Stimulated activated CD4-positive, alpha-beta T cell treated with anti-CD3 and anti-CD28 coated beads, Interleukin-12 subunit alpha, Interleukin-12 subunit beta, amount 100 ng/mL, for 24 hours (primary cell): ENCODE data around the gene GNA12.
"Not testable (repeated sequence)": the region's sequence is repeated elsewhere in the genome, so short reads cannot be mapped to it uniquely, and the experiment has no call there.

ENCODE experiments used
- DNase-seq, 2 experiments: peaks; one replicate each; pipeline ENCODE4 v3.0.0-alpha.2; 2020; ENCODE audit warnings: low read depth in 2 of 2

GNA12 gene

DNA sequence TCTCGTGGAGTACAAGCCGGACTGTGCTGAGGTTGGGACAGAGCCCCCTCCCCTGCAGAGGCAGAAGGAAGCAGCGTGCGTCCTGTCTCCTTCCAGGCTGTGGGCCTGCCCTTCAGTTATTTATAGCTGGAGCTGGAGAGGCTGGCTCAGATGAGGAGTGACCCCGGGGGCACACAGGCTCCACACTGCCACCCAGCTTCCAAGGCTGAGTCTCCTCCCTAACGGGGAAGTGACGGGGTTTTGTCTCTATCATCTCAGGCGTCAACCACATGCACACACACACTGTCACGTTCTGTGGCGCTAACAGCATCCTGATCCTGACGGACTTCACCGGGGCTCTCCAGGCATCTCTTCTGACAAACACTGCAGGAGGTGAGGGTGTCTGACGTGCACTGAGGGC is 130.7 kb downstream of the GNA12 start:
- DNase-seq, result no peak

DNA sequence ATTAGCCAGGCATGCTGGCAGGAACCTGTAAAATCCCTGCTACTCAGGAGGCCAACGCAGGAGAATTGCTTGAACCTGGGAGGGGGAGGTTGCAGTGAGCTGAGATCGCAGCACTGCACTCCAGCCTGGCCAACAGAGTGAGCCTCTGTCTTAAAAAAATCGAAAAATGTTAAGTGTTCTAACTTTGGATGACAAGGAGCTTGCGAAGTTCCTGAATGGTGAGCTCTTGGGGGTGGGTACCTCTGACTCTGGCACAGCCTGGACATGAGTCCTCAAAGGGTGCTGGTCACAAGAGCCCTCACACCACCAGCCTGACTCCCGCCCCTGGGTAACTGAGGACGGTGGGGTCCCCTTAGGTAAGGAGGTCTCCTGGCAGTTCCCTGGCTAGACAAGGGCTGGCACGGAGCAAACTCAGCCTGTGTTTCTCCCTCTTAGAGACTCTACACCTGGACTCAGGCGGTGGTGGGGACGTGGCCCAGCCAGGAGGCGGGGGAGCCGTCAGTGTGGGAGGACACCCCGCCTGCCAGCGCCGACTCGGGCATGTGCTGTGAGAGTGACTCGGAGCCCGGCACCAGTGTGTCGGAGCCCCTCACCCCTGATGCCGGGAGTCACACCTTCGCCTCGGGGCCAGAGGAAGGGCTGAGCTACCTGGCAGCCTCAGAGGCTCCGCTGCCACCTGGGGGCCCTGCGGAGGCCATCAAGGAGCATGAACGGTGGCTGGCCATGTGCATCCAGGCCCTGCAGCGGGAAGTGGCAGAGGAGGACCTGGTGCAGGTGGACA is 132.0 kb downstream of the GNA12 start:
- DNase-seq, result no peak

DNA sequence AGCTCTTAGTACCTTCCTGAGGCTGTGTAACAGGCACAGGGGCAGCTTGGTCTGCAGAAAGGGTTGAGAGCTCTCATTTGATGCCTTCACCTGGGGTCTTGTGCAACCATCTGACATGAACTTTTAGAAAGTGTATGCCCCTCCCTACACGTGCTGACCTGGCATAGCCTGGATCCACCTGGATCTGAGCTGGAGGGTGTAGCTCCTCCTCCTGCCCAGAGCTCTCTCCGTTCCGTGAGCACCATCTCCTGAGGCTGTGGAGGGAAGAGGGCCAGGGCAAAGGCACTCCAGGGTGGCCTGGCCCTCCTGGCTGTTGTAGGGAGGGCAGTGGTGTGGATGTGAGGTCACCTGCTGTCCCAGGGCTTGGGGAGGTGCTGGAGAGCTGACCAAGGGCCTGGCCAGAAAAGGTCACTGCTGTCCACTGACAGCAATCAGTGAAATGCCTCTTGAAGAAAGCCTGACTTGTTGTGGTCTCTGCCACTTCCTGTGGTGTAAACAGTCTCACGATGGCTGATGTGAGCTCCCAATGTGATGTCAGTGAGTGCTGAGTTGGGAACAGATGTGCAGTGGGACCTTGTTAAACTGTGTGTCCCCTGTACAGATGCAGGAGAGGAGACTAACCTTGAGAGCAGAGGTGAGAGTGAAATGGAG is 133.1 kb downstream of the GNA12 start:
- DNase-seq, result no peak

DNA sequence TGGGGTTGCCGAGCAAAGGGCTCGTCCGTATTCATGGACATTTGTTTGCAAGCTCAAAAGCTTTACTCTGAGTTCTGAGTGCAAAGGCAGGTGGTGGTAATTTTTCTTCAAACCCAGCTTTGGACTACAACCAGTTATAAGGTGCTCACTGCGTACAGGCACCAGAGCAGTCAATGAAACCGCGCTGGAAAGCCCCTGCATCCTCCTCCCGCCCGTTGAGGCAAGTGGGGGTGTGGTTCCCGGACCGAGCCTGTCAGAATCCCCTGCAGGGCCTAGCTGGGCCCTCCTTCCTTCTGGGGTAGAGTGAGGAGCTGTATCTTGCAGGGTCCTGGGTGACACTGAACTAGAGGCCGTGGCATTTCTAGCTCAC is 133.8 kb downstream of the GNA12 start:
- no peak for DNase-seq

DNA sequence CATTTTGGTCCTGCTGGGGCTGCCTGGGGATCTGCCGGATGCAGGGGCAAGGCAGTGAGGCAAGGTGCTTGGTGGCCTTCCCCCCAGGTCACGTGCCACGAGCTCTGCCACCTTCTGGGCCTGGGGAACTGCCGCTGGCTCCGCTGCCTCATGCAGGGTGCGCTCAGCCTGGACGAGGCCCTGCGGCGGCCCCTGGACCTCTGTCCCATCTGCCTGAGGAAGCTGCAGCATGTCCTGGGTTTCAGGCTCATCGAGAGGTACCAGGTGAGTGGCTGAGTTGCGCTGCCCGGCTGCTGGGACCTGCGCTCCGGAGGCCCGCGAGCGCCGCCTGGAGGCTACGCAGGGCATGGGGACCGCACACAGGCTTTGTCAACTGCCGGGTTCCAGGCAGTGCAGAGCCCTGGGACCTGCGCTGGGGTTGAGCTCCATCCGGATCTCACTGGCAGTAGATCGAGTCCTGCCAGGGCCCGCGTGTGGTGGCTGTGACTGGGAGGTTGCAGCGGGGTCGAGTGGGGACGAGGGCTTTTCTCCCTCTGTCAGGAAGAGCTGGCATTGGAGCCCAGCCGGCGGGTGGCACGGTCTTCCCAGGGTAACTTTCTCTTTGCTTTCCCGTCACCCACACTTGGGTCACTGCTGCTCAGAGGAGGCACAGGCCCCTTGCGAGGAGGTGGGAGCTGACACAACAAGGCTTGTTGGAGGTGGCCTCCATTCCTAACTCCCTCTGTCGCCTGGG is 134.4 kb downstream of the GNA12 start:
- peak; percentile 59 to 63 for DNase-seq

DNA sequence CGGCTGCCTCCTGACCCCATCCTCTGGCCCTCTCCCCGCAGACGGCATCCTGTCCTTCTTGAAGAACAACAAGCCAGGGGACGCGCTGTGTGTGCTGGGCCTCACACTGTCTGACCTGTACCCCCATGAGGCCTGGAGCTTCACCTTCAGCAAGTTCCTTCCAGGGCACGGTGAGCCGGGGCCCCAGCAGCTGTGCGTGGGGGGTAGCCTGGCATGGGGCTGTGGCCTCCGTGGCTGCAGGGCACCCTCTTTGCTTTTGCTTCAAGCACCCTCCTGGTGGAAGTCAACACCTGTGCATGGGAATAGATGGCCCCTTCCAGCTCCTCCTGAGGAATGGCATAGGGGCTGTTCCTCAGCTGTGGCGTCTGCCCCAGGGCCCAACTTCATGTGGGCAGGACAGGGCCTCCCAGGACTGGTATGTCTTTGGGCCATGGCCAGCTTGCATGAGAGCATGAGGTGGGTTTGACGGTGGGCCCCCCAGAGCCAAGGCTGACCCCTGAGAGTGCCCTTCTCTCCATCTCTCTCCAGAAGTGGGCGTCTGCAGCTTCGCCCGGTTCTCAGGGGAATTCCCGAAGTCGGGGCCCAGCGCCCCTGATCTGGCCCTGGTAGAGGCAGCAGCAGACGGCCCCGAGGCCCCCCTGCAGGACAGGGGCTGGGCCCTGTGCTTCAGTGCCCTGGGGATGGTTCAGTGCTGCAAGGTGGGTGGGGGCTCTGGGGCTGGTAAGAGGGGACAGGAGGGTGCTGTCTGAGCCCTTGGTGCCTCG is 135.4 kb downstream of the GNA12 start:
- no peak for DNase-seq

DNA sequence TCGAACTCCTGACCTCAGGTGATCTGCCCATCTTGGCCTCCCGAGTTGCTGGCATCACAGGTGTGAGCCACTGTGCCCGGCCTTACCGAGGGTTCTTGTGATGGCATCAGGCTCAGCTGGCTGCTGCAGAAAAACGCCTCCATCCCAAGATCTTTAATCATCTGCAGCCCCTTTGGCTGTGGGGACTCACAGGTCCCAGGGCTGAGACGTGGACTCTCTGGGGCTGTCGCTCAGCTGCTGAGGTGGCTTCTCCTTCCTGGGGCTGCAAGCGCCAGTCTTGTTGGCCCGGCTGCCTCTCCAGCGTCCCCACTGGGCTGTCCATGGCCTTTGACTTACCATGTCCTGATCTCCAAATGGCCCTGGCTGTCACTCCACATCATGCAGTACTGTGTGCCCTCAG is 136.1 kb downstream of the GNA12 start:
- DNase-seq, result no peak

DNA sequence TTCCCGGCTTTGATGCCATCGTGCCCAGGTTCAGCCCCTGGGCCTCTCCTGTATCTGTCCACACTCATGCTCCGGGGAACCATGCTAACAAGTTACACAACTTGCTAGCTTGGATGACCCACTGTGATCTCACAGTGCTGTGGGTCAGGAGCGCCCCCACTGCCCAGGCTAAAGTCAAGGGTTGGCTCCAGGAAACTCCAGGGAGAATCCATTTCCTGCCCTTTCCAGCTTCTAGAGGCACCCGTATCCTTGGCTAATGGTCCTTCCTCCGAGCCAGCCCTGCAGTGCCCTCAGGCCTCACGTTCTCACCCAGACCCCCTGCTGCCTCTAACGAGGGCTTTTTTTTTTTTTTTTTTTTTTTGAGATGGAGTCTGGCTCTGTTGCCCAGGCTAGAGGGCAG is 136.6 kb downstream of the GNA12 start:
- no peak for DNase-seq

DNA sequence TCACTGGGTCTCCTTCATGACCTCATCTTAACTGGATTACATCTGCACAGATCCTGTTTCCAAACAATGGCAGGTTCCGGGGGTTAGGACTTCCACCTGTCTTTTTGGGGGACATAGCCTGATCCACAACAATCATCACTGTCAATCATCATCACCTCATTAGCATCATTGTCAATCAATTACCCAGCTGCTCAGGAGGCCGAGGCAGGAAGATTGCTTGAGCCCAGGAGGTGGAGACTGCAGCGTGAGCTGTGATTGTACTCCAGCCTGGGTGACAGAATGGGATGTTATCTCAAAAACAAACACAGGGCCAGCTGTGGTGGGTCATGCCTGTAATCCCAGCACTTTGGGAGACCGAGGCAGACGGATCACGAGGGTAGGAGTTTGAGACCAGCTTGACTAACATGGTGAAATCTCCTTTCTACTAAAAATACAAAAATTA is 137.4 kb downstream of the GNA12 start:
- DNase-seq, result no peak

DNA sequence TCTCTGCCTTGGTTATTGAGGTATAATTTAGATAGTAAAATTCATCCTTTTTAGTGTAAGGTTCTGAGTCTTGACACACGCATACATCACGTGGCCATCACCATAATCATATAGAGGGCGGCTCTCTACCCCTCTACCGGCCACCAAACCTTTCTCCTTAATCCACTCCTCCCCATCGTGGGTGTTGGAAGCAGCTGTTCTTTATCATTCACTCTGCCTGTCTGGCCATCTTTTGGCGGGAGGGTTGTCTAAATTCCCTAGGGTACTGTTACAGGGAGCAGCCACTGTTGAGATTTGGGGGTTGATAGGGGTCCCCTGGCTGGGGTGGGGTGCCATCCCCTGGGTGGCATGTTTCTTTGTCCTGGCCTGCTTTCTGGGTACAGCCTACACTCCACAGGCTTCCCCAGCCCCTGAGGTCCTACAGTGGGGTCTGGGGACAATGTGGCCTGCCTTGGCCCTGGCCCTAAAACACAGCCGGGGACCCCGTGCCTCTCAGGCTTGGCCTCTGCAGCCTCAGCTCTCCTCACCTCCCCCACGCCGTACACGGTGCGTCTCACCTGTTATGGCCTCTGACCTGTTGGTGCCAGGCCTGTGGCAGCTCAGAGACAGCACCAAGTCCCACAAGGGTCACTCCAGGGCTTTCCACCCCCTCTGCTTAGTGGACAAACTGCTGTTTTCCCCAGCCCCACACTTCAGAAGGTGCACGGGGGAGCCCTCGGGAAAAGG is 138.6 kb downstream of the GNA12 start:
- DNase-seq, result no peak

DNA sequence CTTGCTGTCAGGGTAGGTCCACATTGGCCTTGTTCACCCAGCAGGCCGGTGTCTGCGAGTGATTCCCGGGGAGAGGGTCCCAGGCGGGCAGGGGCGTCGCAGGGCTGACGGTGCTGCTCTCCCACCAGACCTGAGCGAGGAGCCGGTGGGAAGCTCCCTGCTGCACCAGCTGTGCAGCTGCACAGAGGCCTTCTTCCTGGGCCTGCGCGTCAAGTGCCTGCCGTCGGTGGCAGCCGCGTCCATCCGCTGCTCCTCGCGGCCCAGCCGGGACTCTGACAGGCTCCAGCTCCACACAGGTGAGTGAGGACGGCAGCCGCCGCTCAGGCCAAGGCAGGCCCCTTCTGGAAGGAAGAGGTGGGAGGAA is 141.5 kb downstream of the GNA12 start:
- DNase-seq, result no peak

DNA sequence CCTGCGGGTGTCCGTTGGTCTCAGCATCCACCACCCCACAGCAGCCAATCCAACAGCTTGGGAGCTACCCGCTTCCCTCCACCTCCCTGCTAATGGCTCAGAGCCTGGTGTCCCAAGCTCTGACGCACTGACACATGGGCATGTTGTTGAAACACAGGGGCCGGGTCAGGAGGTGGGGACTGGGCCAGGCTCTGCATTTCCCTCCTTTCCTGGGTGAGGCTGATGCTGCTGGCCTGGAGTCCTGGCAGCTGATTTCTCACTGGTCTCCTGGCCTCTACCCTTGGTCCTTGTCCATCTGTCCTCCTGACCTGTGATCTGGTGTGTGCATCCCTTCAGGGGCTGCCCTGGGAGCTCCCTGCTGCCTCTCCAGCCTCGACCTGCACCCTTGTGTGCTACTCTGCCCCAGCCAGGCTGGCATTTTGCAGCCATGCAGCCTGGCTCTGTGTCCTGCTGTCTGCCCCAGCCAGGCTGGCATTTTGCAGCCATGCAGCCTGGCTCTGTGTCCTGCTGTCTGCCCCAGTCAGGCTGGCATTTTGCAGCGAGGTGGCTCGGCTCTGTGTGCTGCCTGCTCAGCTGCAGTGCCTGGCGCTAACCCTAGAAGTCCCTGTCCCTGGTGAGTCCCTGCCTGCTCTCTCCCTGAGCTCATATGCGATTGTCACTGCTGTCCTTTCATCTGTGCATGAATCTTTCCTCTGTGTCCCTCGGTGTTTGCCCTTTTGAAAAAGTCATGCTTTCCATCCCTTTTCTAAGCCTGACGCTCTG is 142.1 kb downstream of the GNA12 start:
- no peak for DNase-seq

DNA sequence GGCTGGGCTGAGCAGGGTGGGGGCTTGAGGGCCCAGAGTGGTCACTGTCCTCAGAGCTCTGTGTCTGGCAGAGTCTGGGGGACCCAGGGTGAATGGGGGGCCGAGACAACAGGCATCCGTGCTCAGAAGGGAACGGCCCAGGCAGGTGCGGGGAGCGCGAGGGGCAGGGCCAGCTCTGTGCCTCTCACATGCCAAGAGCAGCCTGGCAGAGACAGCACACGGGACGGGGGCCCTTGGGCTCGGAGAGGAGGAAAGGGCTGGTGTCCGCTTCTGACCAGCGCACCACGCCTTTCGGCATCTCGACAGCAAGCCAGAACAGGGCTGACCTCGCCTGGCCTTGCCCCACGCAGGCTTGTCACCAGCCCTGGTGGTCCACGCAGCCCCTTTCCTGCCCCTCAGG is 142.7 kb downstream of the GNA12 start:
- DNase-seq, result no peak

DNA sequence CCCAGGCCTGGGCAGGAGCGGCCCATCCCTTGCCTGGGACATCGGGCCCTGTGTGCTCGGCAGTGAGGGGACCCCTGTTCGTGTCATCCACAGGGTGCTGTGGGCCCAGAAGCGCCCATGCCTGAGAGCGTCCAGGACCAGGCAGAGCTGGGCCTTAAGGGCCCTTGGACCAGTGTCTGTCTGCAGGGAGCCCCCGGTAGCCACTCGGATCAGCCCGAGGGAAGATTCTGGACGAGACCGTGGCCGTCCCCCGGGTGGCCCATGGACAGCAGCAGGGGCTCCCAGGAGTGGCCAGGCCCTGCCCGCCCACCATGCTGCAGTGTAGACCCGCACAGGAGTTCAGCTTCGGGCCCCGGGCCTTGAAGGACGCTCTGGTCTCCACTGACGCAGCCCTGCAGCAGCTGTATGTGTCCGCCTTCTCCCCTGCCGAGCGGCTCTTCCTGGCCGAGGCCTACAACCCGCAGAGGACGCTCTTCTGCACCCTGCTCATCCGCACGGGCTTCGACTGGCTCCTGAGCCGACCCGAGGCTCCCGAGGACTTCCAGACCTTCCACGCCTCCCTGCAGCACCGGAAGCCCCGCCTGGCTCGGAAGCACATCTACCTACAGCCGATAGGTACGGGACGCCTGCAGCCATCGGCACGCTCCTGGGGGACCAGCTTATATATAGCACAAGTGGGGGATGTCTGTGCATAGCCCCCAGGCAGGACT is 143.8 kb downstream of the GNA12 start:
- no peak for DNase-seq

DNA sequence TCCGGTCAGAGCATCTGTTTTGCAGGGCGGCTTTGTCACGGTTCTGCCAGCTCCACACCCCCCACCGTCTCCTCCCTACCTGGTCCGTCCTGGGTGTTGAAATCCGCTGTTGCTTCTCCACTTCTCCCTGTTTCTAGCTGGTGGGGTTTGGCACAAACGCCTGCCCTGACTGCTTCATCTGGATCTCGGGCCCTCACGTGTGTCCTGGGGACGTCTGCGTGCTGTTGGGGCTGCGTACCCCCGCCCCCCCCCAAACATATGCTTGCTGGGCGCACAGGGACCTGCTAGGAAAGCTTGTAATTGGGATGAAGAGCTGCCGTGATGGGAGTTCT is 144.9 kb downstream of the GNA12 start:
- no peak for DNase-seq

DNA sequence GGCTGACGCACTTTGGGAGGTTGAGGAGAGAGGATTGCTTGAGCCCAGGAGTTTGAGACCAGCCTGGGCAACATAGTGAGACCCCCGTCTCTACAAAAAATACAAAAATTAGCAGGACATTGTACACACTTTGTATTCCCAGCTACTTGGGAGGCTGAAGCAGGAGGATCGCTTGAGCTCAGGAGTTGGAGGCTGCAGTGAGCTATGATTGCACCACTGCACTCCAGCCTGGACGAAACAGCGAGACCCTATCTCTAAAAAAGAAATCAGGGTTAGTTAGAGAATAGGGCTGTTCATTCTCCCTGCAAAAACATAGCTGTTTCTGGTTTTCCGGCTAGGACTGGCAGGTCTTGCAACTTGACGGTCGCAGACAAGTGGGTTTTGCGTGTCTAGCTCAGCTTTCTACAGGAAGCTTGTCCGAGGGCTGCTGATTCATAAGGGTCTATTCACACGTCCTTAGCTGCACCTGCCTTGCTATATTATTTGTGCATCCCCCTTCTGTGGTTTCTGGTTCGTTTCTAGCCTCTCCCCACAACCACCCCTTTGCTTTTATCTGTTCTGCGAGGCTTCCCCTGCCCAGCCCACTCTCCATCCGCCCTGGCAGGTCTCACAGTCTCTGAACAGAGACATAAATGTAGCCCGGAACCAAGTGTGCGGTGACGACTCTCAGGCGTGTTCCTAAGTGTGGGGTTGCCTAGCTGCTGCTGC is 145.4 kb downstream of the GNA12 start:
- DNase-seq, result peak in 1 of 2 experiments; percentile 42

DNA sequence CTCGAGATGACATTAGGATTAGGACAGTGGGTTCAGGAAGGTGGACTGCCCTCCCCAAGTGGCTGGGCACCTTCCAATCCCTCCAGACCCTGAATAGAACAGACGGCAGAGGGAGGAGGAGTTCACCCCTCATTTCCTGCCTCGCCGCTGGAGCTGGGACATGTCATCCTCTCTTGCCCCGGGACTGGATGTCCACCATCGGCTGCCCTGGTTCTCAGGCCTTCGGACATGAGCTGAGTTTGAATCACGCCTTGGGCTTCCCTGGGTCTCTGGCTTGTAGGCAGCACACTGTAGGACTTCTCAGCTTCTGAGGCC is 150.0 kb downstream of the GNA12 start:
- not testable (repeated sequence) for DNase-seq

DNA sequence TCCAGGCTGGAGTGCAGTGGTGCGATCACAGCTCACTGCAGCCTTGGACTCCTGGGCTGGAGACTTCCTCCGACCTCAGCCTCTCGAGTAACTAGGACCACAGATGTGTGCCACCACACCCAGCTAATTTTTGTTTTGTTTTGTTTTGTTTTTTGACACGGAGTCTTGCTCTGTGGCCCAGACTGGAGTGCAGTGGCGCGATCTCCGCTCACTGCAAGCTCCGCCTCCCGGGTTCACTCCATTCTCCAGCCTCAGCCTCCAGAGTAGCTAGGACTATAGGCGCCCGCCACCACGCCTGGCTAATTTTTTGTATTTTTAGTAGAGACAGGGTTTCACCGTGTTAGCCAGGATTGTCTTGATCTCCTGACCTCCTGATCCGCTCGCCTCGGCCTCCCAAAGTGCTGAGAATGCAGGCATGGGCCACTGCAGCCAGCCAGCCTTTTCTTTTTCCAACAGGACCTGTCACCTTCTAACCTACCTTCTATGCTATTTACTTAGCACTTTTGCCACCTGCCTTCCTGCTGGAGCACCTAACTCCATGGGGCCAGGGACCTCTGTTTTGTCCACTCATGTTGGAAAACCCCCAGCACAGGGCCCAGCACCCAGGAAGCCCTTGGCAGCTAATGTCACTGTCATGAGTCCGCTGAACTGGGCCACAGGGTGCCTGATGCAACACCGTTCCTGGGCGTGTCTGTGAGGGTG is 150.5 kb downstream of the GNA12 start:
- DNase-seq, result not testable (repeated sequence)

DNA sequence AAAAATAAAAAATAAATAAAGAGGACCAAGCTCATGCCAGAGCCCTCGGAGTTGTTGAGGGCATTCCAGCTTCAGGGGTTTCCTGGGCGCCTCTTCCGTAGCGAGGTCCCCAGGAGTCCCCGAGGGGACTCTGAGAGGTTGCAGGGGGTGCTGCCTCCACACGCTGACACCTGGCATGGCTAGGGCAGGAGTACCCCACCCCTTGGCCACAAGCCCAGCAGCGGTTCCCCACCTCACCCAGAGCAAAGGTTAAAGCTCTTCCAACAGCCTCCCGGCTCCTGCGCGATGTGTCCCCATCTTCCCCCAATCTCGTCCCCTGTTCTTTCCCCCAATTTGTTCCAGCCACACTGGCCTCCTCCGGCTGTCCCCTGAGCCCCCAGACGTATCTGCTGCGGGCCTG is 151.6 kb downstream of the GNA12 start:
- DNase-seq, result no peak
